DOHH2 (cell line): ENCODE measurements around the gene TRAK2.

ENCODE experiments used
- EZH2phosphoT487 ChIP-seq: fragments of 200-600 bp; sonication (generic); IDR thresholded peaks from 2 replicates; pipeline ENCODE4 v1.6.1; 2017; ENCODE audit warnings: borderline replicate concordance, mild to moderate bottlenecking, antibody characterized with exemption, low read length, moderate library complexity, mixed read lengths
- TF ChIP-seq, protein P1 (sequence below): fragments of 200-600 bp; sonication (generic); IDR thresholded peaks from one replicate; pipeline ENCODE4 v1.5.1; 2014; ENCODE audit warnings: antibody characterized with exemption, mild to moderate bottlenecking, low read depth, low read length; ENCODE audit not compliant: poor library complexity, severe bottlenecking

DNA sequence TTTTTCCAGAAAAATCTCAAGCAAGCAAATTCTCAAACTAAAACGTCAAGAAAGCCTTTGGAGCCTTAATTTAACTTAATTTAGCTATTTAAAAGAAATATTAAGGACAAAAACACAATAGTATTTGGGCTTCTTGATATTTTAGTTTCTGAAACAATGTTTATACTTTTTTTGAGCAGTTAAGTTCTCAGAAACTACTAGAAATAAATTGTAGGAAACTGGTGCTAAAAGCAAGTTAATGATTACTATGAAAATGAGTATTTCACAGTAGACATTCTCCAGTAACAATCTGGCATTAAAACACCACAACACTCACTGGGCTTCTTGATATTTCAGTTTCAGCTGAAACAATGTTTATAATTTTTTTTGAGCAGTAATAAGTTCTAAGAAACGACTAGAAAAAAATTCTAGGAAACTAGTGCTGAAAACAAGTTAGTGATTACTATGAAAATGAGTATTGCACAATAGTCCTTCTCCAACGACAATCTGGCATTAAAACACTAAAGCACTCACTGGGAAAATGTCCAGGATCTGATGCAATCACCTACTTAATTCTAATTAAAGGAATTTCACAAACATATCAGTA lies 45.1 kb downstream of the TRAK2 start:
- no peak for TF ChIP-seq EZH2phosphoT487
- TF ChIP-seq, protein P1, sequence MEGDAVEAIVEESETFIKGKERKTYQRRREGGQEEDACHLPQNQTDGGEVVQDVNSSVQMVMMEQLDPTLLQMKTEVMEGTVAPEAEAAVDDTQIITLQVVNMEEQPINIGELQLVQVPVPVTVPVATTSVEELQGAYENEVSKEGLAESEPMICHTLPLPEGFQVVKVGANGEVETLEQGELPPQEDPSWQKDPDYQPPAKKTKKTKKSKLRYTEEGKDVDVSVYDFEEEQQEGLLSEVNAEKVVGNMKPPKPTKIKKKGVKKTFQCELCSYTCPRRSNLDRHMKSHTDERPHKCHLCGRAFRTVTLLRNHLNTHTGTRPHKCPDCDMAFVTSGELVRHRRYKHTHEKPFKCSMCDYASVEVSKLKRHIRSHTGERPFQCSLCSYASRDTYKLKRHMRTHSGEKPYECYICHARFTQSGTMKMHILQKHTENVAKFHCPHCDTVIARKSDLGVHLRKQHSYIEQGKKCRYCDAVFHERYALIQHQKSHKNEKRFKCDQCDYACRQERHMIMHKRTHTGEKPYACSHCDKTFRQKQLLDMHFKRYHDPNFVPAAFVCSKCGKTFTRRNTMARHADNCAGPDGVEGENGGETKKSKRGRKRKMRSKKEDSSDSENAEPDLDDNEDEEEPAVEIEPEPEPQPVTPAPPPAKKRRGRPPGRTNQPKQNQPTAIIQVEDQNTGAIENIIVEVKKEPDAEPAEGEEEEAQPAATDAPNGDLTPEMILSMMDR: no peak
